H1 (cell line): ENCODE data around the gene CLBA1. TPM values are rescaled to one million over a fixed set of nuclear protein-coding genes. Genes with fewer than 3 reads are reported as not detected.

Experiments used
- BACH1 ChIP-seq: IDR thresholded peaks from 2 replicates; pipeline ENCODE4 v1.6.1; 2012; ENCODE audit warnings: low read length, improper control_type of control experiment
- BCL11A ChIP-seq, 2 experiments: IDR thresholded peaks; one replicate each; pipeline ENCODE4 v1.6.1; 2011; ENCODE audit warnings: low read depth in 2 of 2, low read length in 2 of 2, mild to moderate bottlenecking in 2 of 2
- CBX5 ChIP-seq: fragments of 300-800, 300-1000 bp; sonication (generic); IDR thresholded peaks from 2 replicates; pipeline ENCODE4 v1.7.1; 2016; ENCODE audit warnings: antibody characterized with exemption, low read length, low read depth
- CBX8 ChIP-seq: fragments of 300-800, 300-1000 bp; sonication (generic); IDR thresholded peaks from 2 replicates; pipeline ENCODE4 v1.7.1; 2016; ENCODE audit warnings: low read depth, low read length, borderline replicate concordance
- CEBPB ChIP-seq: IDR thresholded peaks from 2 replicates; pipeline ENCODE4 v1.6.1; 2012; ENCODE audit warnings: low read depth, low read length
- CHD1 ChIP-seq: IDR thresholded peaks from 2 replicates; pipeline ENCODE4 v1.6.1; 2012; ENCODE audit warnings: low read depth, low read length, improper control_type of control experiment
- CHD2 ChIP-seq: IDR thresholded peaks from 2 replicates; pipeline ENCODE4 v1.6.1; 2012; ENCODE audit warnings: low read length, improper control_type of control experiment
- CREB1 ChIP-seq: IDR thresholded peaks from 2 replicates; pipeline ENCODE4 v1.6.1; 2012; ENCODE audit warnings: inconsistent platforms
- GABPA ChIP-seq: IDR thresholded peaks from 2 replicates; pipeline ENCODE4 v1.6.1; 2011; ENCODE audit warnings: mild to moderate bottlenecking, low read length, moderate library complexity, borderline replicate concordance; ENCODE audit not compliant: insufficient read depth
- GTF2F1 ChIP-seq: IDR thresholded peaks from 2 replicates; pipeline ENCODE4 v1.6.1; 2012; ENCODE audit warnings: low read depth, low read length, improper control_type of control experiment, borderline replicate concordance
- JUND ChIP-seq: IDR thresholded peaks from 2 replicates; pipeline ENCODE4 v1.6.1; 2011; ENCODE audit warnings: mild to moderate bottlenecking, improper control_type of control experiment, low read length
- KDM1A ChIP-seq: fragments of 200-600, 300-600 bp; sonication (generic); IDR thresholded peaks from 2 replicates; pipeline ENCODE4 v1.7.1; 2016; ENCODE audit warnings: mild to moderate bottlenecking, low read length, borderline replicate concordance
- PHF8 ChIP-seq: fragments of 200-600 bp; sonication (generic); conservative IDR thresholded peaks from 2 replicates; pipeline ENCODE4 v1.7.1; 2012; ENCODE audit warnings: low read depth, mild to moderate bottlenecking, inconsistent platforms, low read length, moderate library complexity
- POLR2A ChIP-seq, 2 experiments: IDR thresholded peaks; 1 replicate in 1 of 2; 2 replicates in 1 of 2; pipeline ENCODE4 v1.6.1; 2011; ENCODE audit warnings: low read depth in 2 of 2, low read length in 2 of 2, mild to moderate bottlenecking in 2 of 2; ENCODE audit errors: control extremely low read depth in 1 of 2
- POLR2AphosphoS5 ChIP-seq: IDR thresholded peaks from 2 replicates; pipeline ENCODE4 v1.6.1; 2011; ENCODE audit warnings: low read depth, low read length
- RBBP5 ChIP-seq: IDR thresholded peaks from 2 replicates; pipeline ENCODE4 v1.7.1; 2012; ENCODE audit warnings: low read depth, mild to moderate bottlenecking, inconsistent platforms, low read length, moderate library complexity, borderline replicate concordance
- RNF2 ChIP-seq: fragments of 200-900, 300-1000 bp; sonication (generic); IDR thresholded peaks from 2 replicates; pipeline ENCODE4 v1.7.1; 2016; ENCODE audit warnings: borderline replicate concordance, low read depth, mild to moderate bottlenecking, antibody characterized with exemption, low read length; ENCODE audit not compliant: poor library complexity, severe bottlenecking; ENCODE audit errors: missing control alignments
- RXRA ChIP-seq: IDR thresholded peaks from 2 replicates; pipeline ENCODE4 v1.6.1; 2011; ENCODE audit warnings: low read depth, mild to moderate bottlenecking, low read length, moderate library complexity; ENCODE audit not compliant: insufficient read depth
- SIRT6 ChIP-seq: IDR thresholded peaks from one replicate; pipeline ENCODE4 v1.7.1; 2012; ENCODE audit warnings: low read length, inconsistent platforms
- SIX5 ChIP-seq: IDR thresholded peaks from 2 replicates; pipeline ENCODE4 v1.6.1; 2011; ENCODE audit warnings: mild to moderate bottlenecking, low read depth, low read length
- SP2 ChIP-seq: IDR thresholded peaks from 2 replicates; pipeline ENCODE4 v1.6.1; 2012; ENCODE audit warnings: mild to moderate bottlenecking, low read length, inconsistent platforms
- SUZ12 ChIP-seq: fragments of 200-600 bp; sonication (generic); IDR thresholded peaks from 2 replicates; pipeline ENCODE4 v1.6.1; 2012; ENCODE audit warnings: mild to moderate bottlenecking, inconsistent platforms, low read length, moderate library complexity, mixed read lengths
- TEAD4 ChIP-seq: IDR thresholded peaks from 2 replicates; pipeline ENCODE4 v1.6.1; 2012; ENCODE audit warnings: low read depth, low read length, inconsistent platforms, mixed read lengths
- YY1 ChIP-seq: IDR thresholded peaks from 2 replicates; pipeline ENCODE4 v1.6.1; 2011; ENCODE audit warnings: low read depth, mild to moderate bottlenecking, low read length
- ZNF274 ChIP-seq: IDR thresholded peaks from 2 replicates; pipeline ENCODE4 v1.7.0; 2012; ENCODE audit warnings: low read length, borderline replicate concordance; ENCODE audit errors: extremely low read depth
- polyA plus RNA-seq, 7 experiments: library from polyadenylated mRNA; depleted of rRNA in 3 of 7; stranded (reverse) in 5 of 7; unstranded in 2 of 7; fragments of >200 nt in 5 of 7; fragments of 200-250 nt in 2 of 7; gene quantifications; 1 replicate in 5 of 7; 2 replicates in 1 of 7; 4 replicates in 1 of 7; pipeline versions ENCODE4 v1.2.1 to v1.2.3, GENCODE V29; 2011 to 2013; ENCODE audit warnings: missing spikeins in 2 of 7, mixed read lengths in 2 of 7
- total RNA-seq: library from RNA; stranded (reverse); fragmentation: NEBNext Ultra II Directional; extraction: Animal tissue kit (Norgen Biotek cat#: 25700); gene quantifications from 2 replicates; pipeline ENCODE4 v1.2.1, GENCODE V29; 2021
- TF ChIP-seq, protein P1 (sequence below): IDR thresholded peaks from 2 replicates; pipeline ENCODE4 v1.6.1; 2011; ENCODE audit warnings: low read depth, mild to moderate bottlenecking, low read length; ENCODE audit not compliant: insufficient read depth
- TF ChIP-seq, protein P2 (sequence below): IDR thresholded peaks from 2 replicates; pipeline ENCODE4 v1.6.1; 2012; ENCODE audit warnings: inconsistent platforms

Gene CLBA1
- total and polyA plus RNA-seq, 2 of the 8 experiments (the other 6 are each of a cell fraction or from before 2014, with no cell fraction given) = 1.6 to 2.4 TPM

GRCh38 chr14:105021656-105022275 lies 36.2 kb downstream of the CLBA1 start (continued):
- TF ChIP-seq SIRT6 (no peak), GABPA (no peak; the same call in 1 of the 2 replicates), BACH1 (0 out of 2 replicates have a peak, but pooled peaks have one; percentile 46), SIX5 (no peak), CREB1 (peak; percentile 36), CBX5 (no peak), CHD1 (no peak), POLR2A (IDR thresholded peaks at IDR 0.05; ENCODE audit: control extremely low read depth in 1 of 2, low read depth in 2 of 2, low read length in 2 of 2) (no peak), JUND (no peak), GTF2F1 (no peak), SUZ12 (no peak), PHF8 (peak; percentile 19), CBX8 (no peak), SP2 (no peak), RBBP5 (no peak), YY1 (no peak), TEAD4 (no peak), CEBPB (no peak), BCL11A (IDR thresholded peaks at IDR 0.05; ENCODE audit: low read depth in 2 of 2, low read length in 2 of 2) (no peak), ZNF274 (no peak), RNF2 (no peak), CHD2 (peak; percentile 80), POLR2AphosphoS5 (no peak; the same call in 1 of the 2 replicates), KDM1A (no peak), RXRA (no peak)
- TF ChIP-seq, protein P1, sequence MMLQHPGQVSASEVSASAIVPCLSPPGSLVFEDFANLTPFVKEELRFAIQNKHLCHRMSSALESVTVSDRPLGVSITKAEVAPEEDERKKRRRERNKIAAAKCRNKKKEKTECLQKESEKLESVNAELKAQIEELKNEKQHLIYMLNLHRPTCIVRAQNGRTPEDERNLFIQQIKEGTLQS = no peak
- TF ChIP-seq, protein P2, sequence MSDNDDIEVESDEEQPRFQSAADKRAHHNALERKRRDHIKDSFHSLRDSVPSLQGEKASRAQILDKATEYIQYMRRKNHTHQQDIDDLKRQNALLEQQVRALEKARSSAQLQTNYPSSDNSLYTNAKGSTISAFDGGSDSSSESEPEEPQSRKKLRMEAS = no peak
